ENCODE data around the gene ASTN2.

- TF ChIP-seq GATA3 (IDR thresholded peaks at IDR 0.05; ENCODE audit: low read depth, low read length) (no peak), GATA2 (IDR thresholded peaks at IDR 0.05; ENCODE audit: low read depth, low read length) (no peak)
These were observed 470.9 kb downstream of the ASTN2 start for GRCh38 chr9:116943970-116944369.

Measured in SH-SY5Y (cell line).